ENCODE results near the gene FGF21.

FGF21 gene

GRCh38 chr19:48728911-48729664 is 26.2 kb upstream of the FGF21 start:
- DNase-seq (ENCODE audit: low read depth in 2 of 3, low spot score in 2 of 3): no peak

GRCh38 chr19:48731452-48731851 is 23.9 kb upstream of the FGF21 start:
- no peak for DNase-seq (ENCODE audit: low read depth in 2 of 3, low spot score in 2 of 3)

- DNase-seq (ENCODE audit: low read depth in 2 of 3, low spot score in 2 of 3): no peak
Measured at GRCh38 chr19:48734625-48735024, 20.7 kb upstream of the FGF21 start.

GRCh38 chr19:48735031-48735615 is 20.2 kb upstream of the FGF21 start:
- no peak for DNase-seq (ENCODE audit: low read depth in 2 of 3, low spot score in 2 of 3)

- no peak for DNase-seq (ENCODE audit: low read depth in 2 of 3, low spot score in 2 of 3)
Measured at GRCh38 chr19:48737360-48737998, 17.8 kb upstream of the FGF21 start.

- peak; percentile 81 to 96 (median 94) for DNase-seq (ENCODE audit: low read depth in 2 of 3, low spot score in 2 of 3)
Measured at GRCh38 chr19:48738557-48739403, 16.5 kb upstream of the FGF21 start.

GRCh38 chr19:48739404-48740163 is 15.7 kb upstream of the FGF21 start:
- DNase-seq (ENCODE audit: low read depth in 2 of 3, low spot score in 2 of 3): no peak

GRCh38 chr19:48740164-48740972 is 15.0 kb upstream of the FGF21 start, which contains the start of gene RASIP1:
RASIP1 (minus strand) TSS chr19:48740610; CDS start chr19:48740282, 328 bp downstream.
- no peak for DNase-seq (ENCODE audit: low read depth in 2 of 3, low spot score in 2 of 3)

- no peak for DNase-seq (ENCODE audit: low read depth in 2 of 3, low spot score in 2 of 3)
Measured at GRCh38 chr19:48741129-48741999, 14.0 kb upstream of the FGF21 start.

GRCh38 chr19:48742096-48742495 is 13.2 kb upstream of the FGF21 start:
- no peak for DNase-seq (ENCODE audit: low read depth in 2 of 3, low spot score in 2 of 3)

- no peak for DNase-seq (ENCODE audit: low read depth in 2 of 3, low spot score in 2 of 3)
Measured at GRCh38 chr19:48745208-48745995, 9.9 kb upstream of the FGF21 start.

GRCh38 chr19:48746110-48746509 is 9.2 kb upstream of the FGF21 start:
- DNase-seq (ENCODE audit: low read depth in 2 of 3, low spot score in 2 of 3): no peak

- DNase-seq (ENCODE audit: low read depth in 2 of 3, low spot score in 2 of 3): no peak
Measured at GRCh38 chr19:48746738-48747575, 8.4 kb upstream of the FGF21 start, which contains the start of gene IZUMO1. IZUMO1 (minus strand) TSS chr19:48746909; CDS start chr19:48745859, 1,050 bp downstream.

- no peak for DNase-seq (ENCODE audit: low read depth in 2 of 3, low spot score in 2 of 3)
Measured at GRCh38 chr19:48749571-48750198, 5.6 kb upstream of the FGF21 start.

- no peak for DNase-seq (ENCODE audit: low read depth in 2 of 3, low spot score in 2 of 3)
Measured at GRCh38 chr19:48750351-48750750, 5.0 kb upstream of the FGF21 start.

- no peak for DNase-seq (ENCODE audit: low read depth in 2 of 3, low spot score in 2 of 3)
Measured at GRCh38 chr19:48750771-48751504, 4.4 kb upstream of the FGF21 start.

Measured in activated CD8-positive, alpha-beta memory T cell treated with anti-CD3 and anti-CD28 coated beads for 48 hours (primary cell).